ENCODE results near the gene LAMA2. TPM values are rescaled to one million over a fixed set of nuclear protein-coding genes. Genes with fewer than 3 reads are reported as not detected.
A peak's percentile ranks its signal among the peaks of the same experiment; 100 is the strongest.

LAMA2 gene
- total RNA-seq, 1 experiment from 2014 or later: 8.2 TPM

DNA sequence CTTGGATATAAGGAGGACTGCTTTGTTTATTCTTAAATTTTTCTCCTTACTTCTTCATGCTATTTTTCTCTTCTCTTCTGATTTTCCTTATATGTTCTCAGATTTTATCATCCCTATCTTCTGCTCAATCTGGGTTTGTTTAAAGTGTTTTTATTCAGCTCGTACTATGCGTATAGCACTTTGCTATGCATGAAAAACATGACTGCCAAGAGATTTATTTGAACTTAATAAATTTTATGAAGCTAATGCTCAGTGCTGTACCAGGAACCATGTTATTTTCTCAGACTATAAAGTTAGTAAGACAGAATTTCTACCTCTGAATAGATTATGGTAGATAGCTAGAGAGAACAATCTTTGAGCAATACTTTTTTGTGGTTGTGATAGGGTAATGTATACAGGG, 305.9 kb downstream of the LAMA2 start:
- no peak overlapping the region for H3K9ac ChIP-seq (ENCODE audit: low read length)
- H2AFZ ChIP-seq (ENCODE audit: low read depth, low read length, poor library complexity, severe bottlenecking): peak overlapping the region; percentile 45
- intact Hi-C loops (cut with micrococcal nuclease): no loop called here
- ATAC-seq (no peak), DNase-seq (ENCODE audit: low read depth, low spot score) (no peak)
- H3K27me3 ChIP-seq (ENCODE audit: insufficient read depth, low read length): no peaks in the 10 kb centered on the region
- no peak overlapping the region for H3K4me3 ChIP-seq (replicated peaks in 1 of 2; ENCODE audit: low read depth in 1 of 2, low read length in 2 of 2)
- H4K20me1 ChIP-seq (ENCODE audit: insufficient read depth): no peaks in the 10 kb centered on the region
- H3K4me2 ChIP-seq (ENCODE audit: low read length): no peak overlapping the region
- H3K9me3 ChIP-seq (ENCODE audit: control insufficient read depth in 1 of 2, insufficient read depth in 1 of 2, low read depth in 1 of 2, low read length in 2 of 2): no peaks in the 10 kb centered on the region
- ChIA-PET CTCF (no interaction called here), RAD21 (ENCODE audit: low non-redundant PET in 1 of 2, low total read pairs in 2 of 2, uncharacterized antibody in 2 of 2, unreplicated experiment in 2 of 2) (no interaction called here), POLR2A (no interaction called here)
- no TSS peak for BruUV-seq (replicated peaks)
- H3K27ac ChIP-seq (ENCODE audit: low read depth, low read length): no peak overlapping the region
- H3K9me2 ChIP-seq (ENCODE audit: insufficient read depth): no peaks in the 10 kb centered on the region
- no peaks in the 10 kb centered on the region for H3K79me2 ChIP-seq (ENCODE audit: insufficient read depth, low read length)
- TF ChIP-seq EZH2phosphoT487 (IDR thresholded peaks at IDR 0.05; ENCODE audit: borderline replicate concordance) (no peak), SIN3A (IDR thresholded peaks at IDR 0.05; ENCODE audit: low read depth) (no peak), ELF1 (IDR thresholded peaks at IDR 0.05; ENCODE audit: borderline replicate concordance, low read depth) (no peak), SRF (IDR thresholded peaks at IDR 0.05; ENCODE audit: low read depth) (no peak), EGR1 (IDR thresholded peaks at IDR 0.05; ENCODE audit: low read depth) (no peak), CEBPB (IDR thresholded peaks at IDR 0.05; ENCODE audit: low read depth) (no peak), POLR2A (IDR thresholded peaks at IDR 0.05; ENCODE audit: borderline replicate concordance, extremely low read depth, insufficient read depth, insufficient read length) (no peak), POLR2AphosphoS5 (IDR thresholded peaks at IDR 0.05; ENCODE audit: low read depth, low read length) (no peak), CBX3 (IDR thresholded peaks at IDR 0.05; ENCODE audit: low read depth) (no peak), ZFX (IDR thresholded peaks at IDR 0.05) (no peak), JUND (IDR thresholded peaks at IDR 0.05) (no peak), YY1 (IDR thresholded peaks at IDR 0.05; ENCODE audit: extremely low read depth, insufficient replicate concordance, low read depth, low read length) (no peak), EZH2 (IDR thresholded peaks at IDR 0.05) (no peak)
- TF ChIP-seq, protein P1, sequence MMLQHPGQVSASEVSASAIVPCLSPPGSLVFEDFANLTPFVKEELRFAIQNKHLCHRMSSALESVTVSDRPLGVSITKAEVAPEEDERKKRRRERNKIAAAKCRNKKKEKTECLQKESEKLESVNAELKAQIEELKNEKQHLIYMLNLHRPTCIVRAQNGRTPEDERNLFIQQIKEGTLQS (IDR thresholded peaks at IDR 0.05): no peak
- TF ChIP-seq, protein P2, sequence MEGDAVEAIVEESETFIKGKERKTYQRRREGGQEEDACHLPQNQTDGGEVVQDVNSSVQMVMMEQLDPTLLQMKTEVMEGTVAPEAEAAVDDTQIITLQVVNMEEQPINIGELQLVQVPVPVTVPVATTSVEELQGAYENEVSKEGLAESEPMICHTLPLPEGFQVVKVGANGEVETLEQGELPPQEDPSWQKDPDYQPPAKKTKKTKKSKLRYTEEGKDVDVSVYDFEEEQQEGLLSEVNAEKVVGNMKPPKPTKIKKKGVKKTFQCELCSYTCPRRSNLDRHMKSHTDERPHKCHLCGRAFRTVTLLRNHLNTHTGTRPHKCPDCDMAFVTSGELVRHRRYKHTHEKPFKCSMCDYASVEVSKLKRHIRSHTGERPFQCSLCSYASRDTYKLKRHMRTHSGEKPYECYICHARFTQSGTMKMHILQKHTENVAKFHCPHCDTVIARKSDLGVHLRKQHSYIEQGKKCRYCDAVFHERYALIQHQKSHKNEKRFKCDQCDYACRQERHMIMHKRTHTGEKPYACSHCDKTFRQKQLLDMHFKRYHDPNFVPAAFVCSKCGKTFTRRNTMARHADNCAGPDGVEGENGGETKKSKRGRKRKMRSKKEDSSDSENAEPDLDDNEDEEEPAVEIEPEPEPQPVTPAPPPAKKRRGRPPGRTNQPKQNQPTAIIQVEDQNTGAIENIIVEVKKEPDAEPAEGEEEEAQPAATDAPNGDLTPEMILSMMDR (IDR thresholded peaks at IDR 0.05 in 2 of 3, conservative IDR thresholded peaks at IDR 0.05 in 1 of 3; ENCODE audit: borderline replicate concordance in 1 of 3, insufficient read depth in 1 of 3, low read depth in 2 of 3, low read length in 2 of 3): no peak
- TF ChIP-seq, protein P3, sequence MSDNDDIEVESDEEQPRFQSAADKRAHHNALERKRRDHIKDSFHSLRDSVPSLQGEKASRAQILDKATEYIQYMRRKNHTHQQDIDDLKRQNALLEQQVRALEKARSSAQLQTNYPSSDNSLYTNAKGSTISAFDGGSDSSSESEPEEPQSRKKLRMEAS (IDR thresholded peaks at IDR 0.05): no peak
- TF ChIP-seq, protein P4, sequence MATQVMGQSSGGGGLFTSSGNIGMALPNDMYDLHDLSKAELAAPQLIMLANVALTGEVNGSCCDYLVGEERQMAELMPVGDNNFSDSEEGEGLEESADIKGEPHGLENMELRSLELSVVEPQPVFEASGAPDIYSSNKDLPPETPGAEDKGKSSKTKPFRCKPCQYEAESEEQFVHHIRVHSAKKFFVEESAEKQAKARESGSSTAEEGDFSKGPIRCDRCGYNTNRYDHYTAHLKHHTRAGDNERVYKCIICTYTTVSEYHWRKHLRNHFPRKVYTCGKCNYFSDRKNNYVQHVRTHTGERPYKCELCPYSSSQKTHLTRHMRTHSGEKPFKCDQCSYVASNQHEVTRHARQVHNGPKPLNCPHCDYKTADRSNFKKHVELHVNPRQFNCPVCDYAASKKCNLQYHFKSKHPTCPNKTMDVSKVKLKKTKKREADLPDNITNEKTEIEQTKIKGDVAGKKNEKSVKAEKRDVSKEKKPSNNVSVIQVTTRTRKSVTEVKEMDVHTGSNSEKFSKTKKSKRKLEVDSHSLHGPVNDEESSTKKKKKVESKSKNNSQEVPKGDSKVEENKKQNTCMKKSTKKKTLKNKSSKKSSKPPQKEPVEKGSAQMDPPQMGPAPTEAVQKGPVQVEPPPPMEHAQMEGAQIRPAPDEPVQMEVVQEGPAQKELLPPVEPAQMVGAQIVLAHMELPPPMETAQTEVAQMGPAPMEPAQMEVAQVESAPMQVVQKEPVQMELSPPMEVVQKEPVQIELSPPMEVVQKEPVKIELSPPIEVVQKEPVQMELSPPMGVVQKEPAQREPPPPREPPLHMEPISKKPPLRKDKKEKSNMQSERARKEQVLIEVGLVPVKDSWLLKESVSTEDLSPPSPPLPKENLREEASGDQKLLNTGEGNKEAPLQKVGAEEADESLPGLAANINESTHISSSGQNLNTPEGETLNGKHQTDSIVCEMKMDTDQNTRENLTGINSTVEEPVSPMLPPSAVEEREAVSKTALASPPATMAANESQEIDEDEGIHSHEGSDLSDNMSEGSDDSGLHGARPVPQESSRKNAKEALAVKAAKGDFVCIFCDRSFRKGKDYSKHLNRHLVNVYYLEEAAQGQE (IDR thresholded peaks at IDR 0.05; ENCODE audit: low read depth): no peak
- no peaks in the 10 kb centered on the region for H3K36me3 ChIP-seq (ENCODE audit: control insufficient read depth in 1 of 2, insufficient read depth in 2 of 2, low read length in 2 of 2)
- peaks cover 40 to 41% of the 10 kb centered on the region in 2 experiments for H3K4me1 ChIP-seq (ENCODE audit: control insufficient read depth in 1 of 2, insufficient read depth in 2 of 2, low read length in 2 of 2)
